ENCODE measurements around the gene XCL2.

The XCL2 gene

GRCh38 chr1:168512864-168513595, 30.8 kb downstream of the XCL2 start:
- DNase-seq: no peak

GRCh38 chr1:168509875-168510791, 33.7 kb downstream of the XCL2 start:
- no peak for DNase-seq

- DNase-seq: no peak
Observed at GRCh38 chr1:168509210-168509609, 34.6 kb downstream of the XCL2 start.

- no peak for DNase-seq
Observed at GRCh38 chr1:168507828-168508227, 36.0 kb downstream of the XCL2 start.

GRCh38 chr1:168507231-168507630, 36.6 kb downstream of the XCL2 start:
- no peak for DNase-seq

- no peak for DNase-seq
Observed at GRCh38 chr1:168506204-168506819, 37.5 kb downstream of the XCL2 start.

- no peak for DNase-seq
Observed at GRCh38 chr1:168505006-168505405, 38.8 kb downstream of the XCL2 start.

GRCh38 chr1:168504064-168504837, 39.5 kb downstream of the XCL2 start:
- peak; percentile 100 for DNase-seq

- DNase-seq: no peak
Observed at GRCh38 chr1:168499688-168500049, 44.1 kb downstream of the XCL2 start.

GRCh38 chr1:168498956-168499687, 44.7 kb downstream of the XCL2 start:
- no peak for DNase-seq

GRCh38 chr1:168498159-168498631, 45.6 kb downstream of the XCL2 start:
- no peak for DNase-seq

- no peak for DNase-seq
Observed at GRCh38 chr1:168497376-168497950, 46.3 kb downstream of the XCL2 start.

GRCh38 chr1:168491527-168492164, 52.2 kb downstream of the XCL2 start:
- no peak for DNase-seq
